Measurements from ENCODE around the gene OR13C5. TPM values are rescaled to one million over a fixed set of nuclear protein-coding genes. Genes with fewer than 3 reads are reported as not detected.

Gene OR13C5
- total and polyA plus RNA-seq, 10 of the 15 experiments (the other 5 are each of a cell fraction or from before 2014, with no cell fraction given): 0.58 TPM; not detected in 9

- Histone ChIP-seq H3K27me3 (replicated peaks in 1 of 2; ENCODE audit: control insufficient read depth in 2 of 2, insufficient read depth in 2 of 2, low read length in 1 of 2) (no peaks in the 10 kb centered on the region), H3K9ac (ENCODE audit: control insufficient read depth, insufficient read depth, low read length) (no peak overlapping the region), H3K4me3 (no peak overlapping the region), H3K36me3 (ENCODE audit: control insufficient read depth in 2 of 2, insufficient read depth in 2 of 2, low read length in 1 of 2) (no peaks in the 10 kb centered on the region), H4K20me1 (ENCODE audit: control insufficient read depth, insufficient read depth) (no peaks in the 10 kb centered on the region), H3K4me2 (ENCODE audit: control insufficient read depth, insufficient read depth) (no peak overlapping the region), H3K79me2 (ENCODE audit: control insufficient read depth, insufficient read depth, low read length) (no peaks in the 10 kb centered on the region), H2AFZ (ENCODE audit: control insufficient read depth, low read depth, low read length) (no peak overlapping the region), H3K4me1 (ENCODE audit: control insufficient read depth, insufficient read depth, low read length) (no peaks in the 10 kb centered on the region), H3K27ac (ENCODE audit: control insufficient read depth, insufficient read depth) (no peak overlapping the region), H3K9me3 (replicated peaks; ENCODE audit: control insufficient read depth, insufficient read depth, low read length) (no peaks in the 10 kb centered on the region)
- WGBS (ENCODE audit: insufficient coverage, insufficient replicate concordance, low lambda C conversion rate, missing lambda C conversion rate): 42% methylated on average over 1 of the region's 1 CpG
- DNase-seq (ENCODE audit: low read depth, low spot score): no peak
- no peak for FAIRE-seq
- ChIA-PET RAD21 (ENCODE audit: unreplicated experiment) (no interaction called here), POLR2A (no interaction called here), CTCF (no interaction called here), SMC1A (ENCODE audit: uncharacterized antibody, unreplicated experiment) (interaction anchor here (0.7 kb wide), 1 partner anchor 42 kb away, joined by 3 read pairs; no protein-coding TSS in a partner anchor)
- no peak for ATAC-seq
- no TSS peak for BruUV-seq (replicated peaks)
- in situ Hi-C loops (cut with MboI) (no loop called here), intact Hi-C loops (cut with micrococcal nuclease; ENCODE audit: unreplicated experiment) (no loop called here)
- no peak for TF ChIP-seq SMARCA5 (IDR thresholded peaks at IDR 0.05)
- TF ChIP-seq ZNF622 (IDR thresholded peaks at IDR 0.05): no peak
- TF ChIP-seq CEBPZ (IDR thresholded peaks at IDR 0.05; ENCODE audit: low read depth, low read length): no peak
- no peak for TF ChIP-seq HDAC6 (IDR thresholded peaks at IDR 0.05; ENCODE audit: unreplicated experiment)
- TF ChIP-seq CHD4 (IDR thresholded peaks at IDR 0.05): no peak
- TF ChIP-seq RELA (IDR thresholded peaks at IDR 0.05; ENCODE audit: borderline replicate concordance, partially characterized antibody): no peak
- no peak for TF ChIP-seq HDGF (IDR thresholded peaks at IDR 0.05)
- TF ChIP-seq SP1 (IDR thresholded peaks at IDR 0.05; ENCODE audit: low read depth, low read length): no peak
- TF ChIP-seq RAD51 (IDR thresholded peaks at IDR 0.05): no peak
- TF ChIP-seq ZNF384 (IDR thresholded peaks at IDR 0.05; ENCODE audit: borderline replicate concordance, low read depth, low read length): no peak
Measured at GRCh38 chr9:104586496-104587180, 12.6 kb downstream of the OR13C5 start.

All from GM12878 (cell line).